Activated naive CD4-positive, alpha-beta T cell treated with anti-CD3 and anti-CD28 coated beads, Interleukin-2, amount 10 ng/mL, durations not matched to agents 7 days and 5 days (primary cell): ENCODE data around the gene SYT13.

ENCODE experiments used
- CTCF ChIA-PET: fragments of 350-600 bp; sonication (Branson Sonifier 250); formaldehyde crosslinking; loops from one replicate; lab custom pipeline; 2021; ENCODE audit warnings: antibody characterized with exemption; lab: Charles Lee
- DNase-seq: peaks from one replicate; pipeline ENCODE4 v3.0.0-alpha.2; 2020
- H3K27ac Mint-ChIP-seq: one replicate; pipeline ENCODE4 v1.8.0; 2021; ENCODE audit warnings: mild to moderate bottlenecking, moderate library complexity, mixed read lengths
- H3K27me3 Mint-ChIP-seq: one replicate; pipeline ENCODE4 v1.8.0; 2021; ENCODE audit warnings: mild to moderate bottlenecking, mixed read lengths
- H3K36me3 Mint-ChIP-seq: one replicate; pipeline ENCODE4 v1.8.0; 2021; ENCODE audit warnings: mixed read lengths
- H3K4me1 Mint-ChIP-seq: one replicate; pipeline ENCODE4 v1.8.0; 2021; ENCODE audit warnings: mixed read lengths
- H3K4me3 Mint-ChIP-seq: one replicate; pipeline ENCODE4 v1.8.0; 2021; ENCODE audit warnings: mild to moderate bottlenecking, moderate library complexity, mixed read lengths
- H3K9me3 Mint-ChIP-seq: one replicate; pipeline ENCODE4 v1.8.0; 2021; ENCODE audit warnings: mixed read lengths

Gene SYT13

DNA sequence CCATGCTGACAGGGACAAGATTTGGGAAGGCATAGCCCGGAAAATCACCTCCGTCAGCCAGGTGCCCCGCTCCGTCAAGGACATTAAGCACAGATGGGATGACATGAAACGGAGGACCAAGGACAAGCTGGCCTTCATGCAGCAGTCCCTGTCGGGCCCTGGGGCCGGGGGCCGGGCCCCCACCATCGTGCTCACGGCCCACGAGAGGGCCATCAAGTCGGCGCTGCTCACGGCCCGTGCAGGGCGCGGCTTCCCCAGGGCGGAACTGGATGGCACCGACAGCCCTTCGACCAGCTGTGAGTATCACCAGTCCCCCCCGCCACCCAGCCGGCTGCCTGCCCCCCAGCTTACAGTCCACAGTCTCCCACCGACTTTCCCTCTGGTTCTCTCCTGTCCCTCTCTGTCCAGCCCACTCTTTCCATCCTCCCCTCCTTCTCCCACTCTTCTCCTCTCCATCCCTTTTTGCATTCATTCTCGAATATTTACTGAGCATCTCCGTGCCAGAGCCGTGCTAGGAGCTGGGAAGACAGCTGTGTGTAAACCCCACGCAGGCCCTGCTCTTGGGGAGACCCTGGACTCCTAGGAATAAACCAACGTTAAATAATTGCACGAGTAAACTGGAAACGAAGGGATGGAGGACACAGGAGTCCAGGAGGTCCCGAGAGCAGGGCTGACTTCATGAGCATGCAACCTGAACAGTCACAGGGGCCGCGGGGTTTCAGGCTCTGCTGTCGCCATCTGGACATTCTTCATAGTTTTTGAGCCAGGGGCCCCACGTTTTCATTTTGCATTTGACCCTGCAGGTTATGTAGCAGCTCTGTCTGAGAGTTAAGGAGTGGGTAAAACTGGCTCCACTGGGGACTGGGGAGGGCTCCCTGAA lies 76.9 kb downstream of the SYT13 start:
- no peaks in the 10 kb centered on the region for H3K9me3 Mint-ChIP-seq
- H3K4me3 Mint-ChIP-seq = no peak overlapping the region
- no peaks in the 10 kb centered on the region for H3K27me3 Mint-ChIP-seq
- CTCF ChIA-PET = interaction anchor here (1.1 kb wide), 1 partner anchor 59 kb away, joined by 3 read pairs; no protein-coding TSS in a partner anchor
- no peaks in the 10 kb centered on the region for H3K36me3 Mint-ChIP-seq
- no peak for DNase-seq
- no peaks in the 10 kb centered on the region for H3K4me1 Mint-ChIP-seq
- no peak overlapping the region for H3K27ac Mint-ChIP-seq

DNA sequence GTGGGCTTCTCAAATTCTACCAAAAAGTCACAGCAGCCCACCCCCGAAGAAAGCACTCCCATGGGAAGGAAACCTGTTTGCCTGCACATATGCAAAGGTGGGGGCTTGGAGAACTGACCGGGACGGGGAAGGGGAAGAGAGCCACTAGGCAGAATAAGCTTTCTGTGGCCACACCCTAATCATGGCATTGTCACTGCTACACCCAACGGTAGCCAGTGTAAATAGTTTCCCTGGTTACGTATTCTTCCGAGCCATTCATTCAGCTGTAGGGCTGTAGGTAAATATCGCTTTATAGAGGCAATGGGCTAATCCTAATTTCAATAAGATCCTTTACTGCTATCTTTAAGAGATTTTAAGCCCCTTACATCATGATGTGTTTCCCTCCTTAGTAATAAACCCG lies 78.0 kb downstream of the SYT13 start:
- Mint-ChIP-seq H3K36me3 (no peaks in the 10 kb centered on the region), H3K27me3 (no peaks in the 10 kb centered on the region), H3K4me3 (no peak overlapping the region), H3K4me1 (no peaks in the 10 kb centered on the region), H3K27ac (no peak overlapping the region), H3K9me3 (no peaks in the 10 kb centered on the region)
- DNase-seq = no peak
- CTCF ChIA-PET = interaction anchor here (1.1 kb wide), 1 partner anchor 58 kb away, joined by 3 read pairs; no protein-coding TSS in a partner anchor

DNA sequence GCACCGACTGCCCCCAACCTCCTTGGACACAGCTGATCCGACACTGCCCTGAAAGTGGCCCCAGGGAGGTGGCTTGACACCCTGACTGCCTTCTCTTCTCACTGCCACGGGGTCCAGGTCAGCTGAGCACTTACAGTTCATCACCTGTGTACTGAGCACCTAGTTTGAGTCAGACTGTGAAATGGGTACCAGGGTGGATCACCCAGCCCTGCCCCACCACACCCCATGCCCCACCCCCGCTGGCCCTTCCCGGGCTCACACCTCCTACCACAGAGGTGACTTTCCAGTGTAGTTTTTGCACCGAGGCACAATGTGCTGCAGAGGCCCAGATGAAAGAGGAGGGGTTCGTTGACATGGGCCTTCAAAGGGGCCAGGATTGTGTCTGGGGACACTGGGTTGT lies 80.2 kb downstream of the SYT13 start:
- Mint-ChIP-seq H3K36me3 (no peaks in the 10 kb centered on the region), H3K9me3 (no peaks in the 10 kb centered on the region), H3K27ac (no peak overlapping the region), H3K27me3 (no peaks in the 10 kb centered on the region), H3K4me1 (no peaks in the 10 kb centered on the region), H3K4me3 (no peak overlapping the region)
- CTCF ChIA-PET = no interaction called here
- no peak for DNase-seq

DNA sequence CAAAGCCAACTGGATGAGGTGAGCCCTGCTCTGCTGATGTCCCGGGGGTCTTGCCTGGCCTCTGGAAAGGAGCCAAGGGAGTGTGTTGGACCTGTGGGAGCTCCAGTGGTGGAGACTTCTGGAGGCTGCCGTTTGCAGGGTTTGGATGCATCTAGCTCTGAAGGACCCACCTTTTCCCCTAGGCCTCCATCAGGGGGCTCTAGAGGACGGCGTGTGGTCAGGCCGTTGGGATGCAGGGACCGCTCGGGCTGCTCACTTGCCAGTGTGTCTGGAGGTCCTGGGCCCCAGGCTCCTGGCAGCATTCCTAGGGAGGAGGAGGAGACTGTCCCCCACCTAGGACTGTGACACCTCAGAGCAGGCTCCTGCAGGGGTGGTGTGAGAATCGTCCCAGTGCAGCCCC lies 81.4 kb downstream of the SYT13 start:
- Mint-ChIP-seq H3K27me3 (no peaks in the 10 kb centered on the region), H3K27ac (no peak overlapping the region), H3K36me3 (no peaks in the 10 kb centered on the region), H3K9me3 (no peaks in the 10 kb centered on the region), H3K4me3 (no peak overlapping the region), H3K4me1 (no peaks in the 10 kb centered on the region)
- CTCF ChIA-PET = interaction anchor here (0.8 kb wide), 1 partner anchor 24 kb away, joined by 3 read pairs; no protein-coding TSS in a partner anchor
- DNase-seq = no peak

DNA sequence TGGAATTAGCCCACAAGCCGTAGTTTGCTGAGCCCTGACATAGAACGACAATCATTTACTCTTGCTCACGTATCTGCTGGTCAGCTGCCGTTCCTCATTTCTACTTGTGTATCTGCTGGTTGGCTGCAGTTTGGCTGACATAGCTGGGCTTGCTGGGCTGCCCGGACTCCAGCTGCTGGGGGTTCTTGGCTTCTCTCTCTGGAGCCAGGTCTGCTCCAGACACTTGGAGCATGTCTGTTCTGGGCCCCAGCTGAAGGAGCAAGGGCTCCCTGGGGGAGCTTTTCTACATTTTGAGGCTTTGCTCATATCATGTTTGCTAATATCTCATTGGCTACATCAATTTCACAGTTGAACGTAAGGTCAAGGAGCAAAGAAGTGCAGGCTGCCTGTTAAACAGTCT lies 92.4 kb downstream of the SYT13 start:
- no peak overlapping the region for H3K4me3 Mint-ChIP-seq
- no peaks in the 10 kb centered on the region for H3K9me3 Mint-ChIP-seq
- CTCF ChIA-PET = no interaction called here
- no peaks in the 10 kb centered on the region for H3K36me3 Mint-ChIP-seq
- H3K27ac Mint-ChIP-seq = no peak overlapping the region
- no peaks in the 10 kb centered on the region for H3K4me1 Mint-ChIP-seq
- no peak for DNase-seq
- no peaks in the 10 kb centered on the region for H3K27me3 Mint-ChIP-seq
